ENCODE measurements around the gene CFAP44.

The CFAP44 gene

GRCh38 chr3:113423699-113424098 lies 17.6 kb downstream of the CFAP44 start:
- TF ChIP-seq, protein P1, sequence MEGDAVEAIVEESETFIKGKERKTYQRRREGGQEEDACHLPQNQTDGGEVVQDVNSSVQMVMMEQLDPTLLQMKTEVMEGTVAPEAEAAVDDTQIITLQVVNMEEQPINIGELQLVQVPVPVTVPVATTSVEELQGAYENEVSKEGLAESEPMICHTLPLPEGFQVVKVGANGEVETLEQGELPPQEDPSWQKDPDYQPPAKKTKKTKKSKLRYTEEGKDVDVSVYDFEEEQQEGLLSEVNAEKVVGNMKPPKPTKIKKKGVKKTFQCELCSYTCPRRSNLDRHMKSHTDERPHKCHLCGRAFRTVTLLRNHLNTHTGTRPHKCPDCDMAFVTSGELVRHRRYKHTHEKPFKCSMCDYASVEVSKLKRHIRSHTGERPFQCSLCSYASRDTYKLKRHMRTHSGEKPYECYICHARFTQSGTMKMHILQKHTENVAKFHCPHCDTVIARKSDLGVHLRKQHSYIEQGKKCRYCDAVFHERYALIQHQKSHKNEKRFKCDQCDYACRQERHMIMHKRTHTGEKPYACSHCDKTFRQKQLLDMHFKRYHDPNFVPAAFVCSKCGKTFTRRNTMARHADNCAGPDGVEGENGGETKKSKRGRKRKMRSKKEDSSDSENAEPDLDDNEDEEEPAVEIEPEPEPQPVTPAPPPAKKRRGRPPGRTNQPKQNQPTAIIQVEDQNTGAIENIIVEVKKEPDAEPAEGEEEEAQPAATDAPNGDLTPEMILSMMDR (IDR thresholded peaks at IDR 0.05; ENCODE audit: extremely low read depth, missing control alignments): no peak
- DNase-seq (ENCODE audit: low spot score): no peak

DNA sequence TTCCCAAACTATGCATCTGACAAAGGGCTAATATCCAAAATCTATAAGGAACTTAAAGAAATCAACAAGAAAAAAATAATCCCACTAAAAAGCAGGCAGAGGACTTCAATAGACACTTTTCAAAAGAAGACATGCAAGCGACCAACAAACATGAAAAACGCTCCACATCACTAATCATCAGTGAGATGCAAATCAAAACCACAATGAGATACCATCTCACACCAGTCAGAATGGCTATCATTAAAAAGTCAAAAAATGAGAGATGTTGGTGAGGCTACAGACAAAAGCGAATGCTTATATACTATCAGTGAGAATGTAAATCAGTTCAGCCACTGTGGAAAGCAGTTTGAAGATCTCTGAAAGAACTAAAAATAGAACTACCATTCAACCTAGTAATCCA lies 20.2 kb downstream of the CFAP44 start:
- no peak for DNase-seq (ENCODE audit: low spot score)
- TF ChIP-seq, protein P1 (IDR thresholded peaks at IDR 0.05; ENCODE audit: extremely low read depth, missing control alignments): no peak

DNA sequence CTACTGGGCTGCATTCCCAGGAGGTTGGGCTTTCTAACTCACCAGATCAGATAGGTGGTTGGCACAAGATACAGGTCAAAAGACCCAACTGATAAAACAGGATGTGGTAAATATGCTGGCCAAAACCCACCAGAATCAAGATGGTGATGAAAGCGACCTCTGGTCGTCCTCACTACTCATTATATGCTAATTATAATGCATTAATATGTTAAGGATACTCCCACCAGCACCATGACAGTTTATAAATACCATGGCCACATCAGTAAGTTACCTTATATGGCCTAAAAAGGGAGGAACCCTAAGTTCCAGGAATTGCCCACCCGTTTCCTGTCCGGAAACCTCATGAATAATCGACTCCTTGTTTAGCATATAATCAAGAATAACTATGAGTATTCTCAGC lies 31.6 kb downstream of the CFAP44 start:
- no peak for DNase-seq (ENCODE audit: low spot score)
- TF ChIP-seq, protein P1 (IDR thresholded peaks at IDR 0.05; ENCODE audit: extremely low read depth, missing control alignments): no peak

GRCh38 chr3:113405180-113405579 lies 36.1 kb downstream of the CFAP44 start:
- TF ChIP-seq, protein P1 (IDR thresholded peaks at IDR 0.05; ENCODE audit: extremely low read depth, missing control alignments): no peak

GRCh38 chr3:113404637-113405036 lies 36.7 kb downstream of the CFAP44 start:
- no peak for DNase-seq (ENCODE audit: low spot score)
- TF ChIP-seq, protein P1 (IDR thresholded peaks at IDR 0.05; ENCODE audit: extremely low read depth, missing control alignments): no peak

More at GRCh38 chr3:113405180-113405579, 36.1 kb downstream of the CFAP44 start:
- no peak for DNase-seq (ENCODE audit: low spot score)

Measured in GM20000 (cell line).